Activated CD8-positive, alpha-beta memory T cell treated with anti-CD3 and anti-CD28 coated beads, Interleukin-2, amount 50 U/mL, for 1 hour (primary cell): Measurements from ENCODE around the gene ARHGEF3.

Experiments
- DNase-seq: peaks from one replicate; pipeline ENCODE4 v3.0.0-alpha.2; 2020; ENCODE audit errors: extremely low read depth

Gene ARHGEF3

DNA sequence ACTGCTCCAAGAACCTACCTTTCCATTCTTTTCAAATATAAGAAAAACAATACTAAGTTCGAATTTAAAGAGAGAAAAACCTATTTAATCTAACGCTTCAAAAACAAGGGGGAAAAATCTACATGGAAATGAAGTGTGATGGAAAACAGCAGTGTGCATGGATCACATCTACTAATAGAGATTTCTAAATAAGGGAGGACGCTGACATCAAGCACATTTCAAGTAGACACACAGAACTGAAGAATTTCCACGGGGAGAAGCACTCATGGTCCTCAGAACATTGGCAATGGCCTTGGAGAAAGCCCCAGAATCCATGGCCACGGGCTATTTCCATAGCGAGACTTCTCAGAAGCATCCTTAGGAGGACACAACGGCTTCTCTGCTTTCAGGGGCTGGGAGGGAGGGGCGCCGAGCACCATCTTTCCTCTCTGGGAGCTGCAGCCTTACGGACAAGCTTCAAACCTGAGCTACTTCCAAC is 119.7 kb downstream of the ARHGEF3 start:
- DNase-seq = no peak

DNA sequence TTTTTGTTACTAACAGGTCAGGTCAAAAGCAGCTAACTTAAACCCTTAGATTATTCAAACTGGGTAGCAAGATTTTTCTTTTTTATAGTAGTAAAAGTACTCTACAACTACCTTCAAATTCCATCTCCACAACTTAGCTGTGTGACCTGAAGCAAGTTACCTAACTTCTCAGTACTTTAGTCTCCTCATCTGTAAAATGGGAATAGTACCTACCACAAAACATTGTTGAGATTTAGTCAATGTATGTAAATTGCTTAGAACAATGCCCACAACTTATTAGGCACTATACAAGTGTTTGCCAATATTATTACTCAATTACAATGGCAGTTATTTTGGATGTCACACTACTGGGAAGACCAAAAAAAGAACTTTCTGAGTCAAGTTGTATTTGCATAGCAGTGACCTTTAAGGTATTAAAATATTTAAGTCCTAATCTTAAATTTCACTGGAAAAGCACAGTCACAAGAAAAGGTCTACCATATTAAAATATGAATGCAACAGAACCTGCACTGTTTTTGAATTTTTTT is 121.6 kb downstream of the ARHGEF3 start:
- DNase-seq = no peak
